ENCODE data around the gene SEMA5B.

SEMA5B gene

GRCh38 chr3:122920986-122921385 is 106.6 kb downstream of the SEMA5B start:
- FAIRE-seq: no peak

DNA sequence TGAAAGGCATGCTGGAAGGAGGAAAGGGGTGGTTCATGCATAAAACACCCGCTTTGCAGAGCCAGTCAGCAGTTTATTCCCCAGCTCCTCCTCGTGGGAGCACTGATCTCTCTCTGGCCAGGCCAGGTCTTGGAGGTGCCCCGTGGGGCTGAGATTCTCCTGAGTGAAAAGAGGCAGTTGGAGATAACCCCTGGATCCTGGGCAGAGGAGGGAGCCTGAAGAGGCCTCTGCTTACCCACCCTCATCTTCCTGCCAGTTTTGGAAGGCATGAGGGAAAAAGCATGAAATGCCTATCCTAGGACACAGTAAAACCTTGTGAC is 108.3 kb downstream of the SEMA5B start:
- no peak for FAIRE-seq

DNA sequence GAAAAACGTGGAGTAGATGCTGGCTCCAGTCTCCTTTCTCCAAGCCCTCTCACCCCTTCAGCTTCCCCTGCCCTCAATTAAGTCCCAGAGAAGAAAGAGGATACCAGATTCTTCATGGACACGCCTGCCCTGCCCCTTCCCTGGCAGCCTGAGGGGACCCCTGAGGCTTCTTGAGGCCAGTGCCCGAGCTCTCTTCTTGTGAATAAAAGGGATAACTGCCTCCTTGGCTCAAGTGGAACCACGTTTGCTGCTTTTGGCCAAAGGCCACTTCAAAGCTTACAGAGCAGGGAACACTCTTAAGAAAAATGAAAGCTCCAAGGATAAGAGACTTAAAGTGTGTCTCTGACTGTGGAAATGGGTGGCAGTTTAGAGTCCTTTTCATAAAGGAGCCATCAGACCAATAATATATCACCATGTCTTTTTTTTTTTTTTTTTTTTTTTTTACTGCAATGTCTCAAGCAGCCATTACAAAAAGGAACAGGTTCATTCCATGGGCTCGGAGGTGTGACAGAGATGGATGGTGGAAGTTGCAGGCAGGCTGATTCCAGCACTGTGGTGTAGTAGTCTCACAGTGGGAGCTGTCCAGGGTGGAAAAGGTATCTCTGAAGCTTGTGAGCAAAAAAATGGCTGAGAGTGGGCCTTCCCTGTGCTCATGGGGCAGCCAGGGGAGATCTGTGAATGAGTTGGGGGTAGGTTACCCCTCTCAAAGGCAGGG is 108.8 kb downstream of the SEMA5B start:
- FAIRE-seq: no peak

- no peak for FAIRE-seq
These were observed 110.2 kb downstream of the SEMA5B start for GRCh38 chr3:122917412-122917811.

DNA sequence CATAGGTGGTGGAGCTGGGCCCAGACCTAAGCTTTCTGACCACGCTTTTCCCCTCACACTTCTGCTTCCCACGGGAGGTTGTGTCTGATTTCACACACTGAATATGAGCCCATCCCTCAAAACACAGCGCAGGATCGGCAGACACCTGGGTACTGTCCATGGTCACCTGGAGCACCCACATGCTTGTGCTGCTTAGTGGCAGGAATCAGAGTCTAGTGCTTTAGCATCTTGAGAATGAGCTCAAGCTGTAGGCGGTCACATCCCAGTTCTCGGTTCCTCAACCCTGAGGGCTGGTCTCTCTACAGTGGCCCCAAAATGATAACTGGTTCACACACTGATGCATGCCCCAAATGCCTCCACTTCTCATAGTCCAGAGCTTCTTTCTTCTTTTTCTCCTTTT is 111.0 kb downstream of the SEMA5B start:
- no peak for FAIRE-seq

- no peak for FAIRE-seq
These were observed 111.5 kb downstream of the SEMA5B start for GRCh38 chr3:122916084-122916483.

GRCh38 chr3:122915300-122916055 is 112.1 kb downstream of the SEMA5B start:
- FAIRE-seq: no peak

DNA sequence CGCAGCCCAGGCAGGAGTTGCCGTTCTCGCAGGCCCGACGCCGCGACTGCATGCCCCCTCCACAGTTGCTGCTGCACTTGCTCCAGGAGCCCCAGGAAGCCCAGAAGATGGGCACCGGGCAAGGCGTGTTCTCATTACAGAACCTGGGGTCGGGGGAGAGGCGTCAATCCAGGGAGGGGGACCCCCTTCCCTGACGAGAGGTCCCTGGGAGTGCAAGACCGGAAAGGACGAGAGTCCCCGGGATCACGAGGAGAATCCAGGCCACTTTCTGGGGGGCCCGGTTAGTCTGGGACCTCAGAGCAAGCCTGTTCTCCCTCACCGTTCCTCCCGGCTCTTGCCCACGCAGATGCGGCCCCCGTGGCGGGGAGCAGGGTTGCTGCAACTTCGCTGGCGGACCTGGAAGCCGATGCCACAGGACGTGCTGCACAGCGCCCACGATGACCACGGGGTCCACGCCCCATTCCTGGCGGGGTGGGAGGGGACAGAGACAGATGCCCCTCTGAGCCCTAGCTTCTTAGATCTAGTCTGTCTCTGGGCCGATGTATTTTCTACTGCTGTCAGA is 113.9 kb downstream of the SEMA5B start:
- no peak for FAIRE-seq

DNA sequence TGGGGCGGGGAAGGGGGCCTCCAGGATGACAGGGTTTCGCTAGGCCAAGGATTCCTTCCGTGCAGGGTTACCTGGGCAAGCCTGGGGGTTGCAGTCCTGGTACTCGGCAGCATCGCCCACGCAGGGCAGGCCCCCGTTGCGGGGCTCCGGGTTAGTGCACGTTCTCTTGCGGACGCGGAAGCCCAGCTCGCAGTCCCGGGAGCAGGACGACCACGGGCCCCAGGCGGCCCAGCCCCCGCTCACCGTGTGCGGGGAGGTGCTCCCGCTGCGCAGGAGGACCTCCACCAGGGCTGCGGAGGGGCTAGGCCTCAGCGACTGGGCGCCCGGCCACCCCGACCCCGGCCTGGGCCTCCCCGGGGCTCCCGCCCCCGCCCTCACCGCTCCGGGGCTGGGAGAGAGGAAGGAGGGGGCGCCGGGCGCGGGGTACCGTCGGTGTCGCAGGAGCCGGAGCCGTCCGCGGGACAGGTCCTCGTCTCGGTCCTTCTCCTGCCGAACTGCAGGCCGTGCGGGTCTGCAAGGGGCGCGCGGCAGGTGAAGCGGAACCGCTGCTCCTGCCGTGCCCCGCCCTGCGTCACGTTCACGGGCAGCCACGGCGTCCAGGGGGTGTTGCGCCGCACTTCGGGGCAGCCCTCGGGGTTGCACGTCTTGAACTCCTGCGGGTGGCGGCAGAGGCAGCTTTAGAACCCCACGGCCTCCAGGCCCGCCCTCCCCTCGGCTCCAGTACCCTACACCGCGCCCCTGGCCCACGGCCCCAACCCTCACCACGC is 114.6 kb downstream of the SEMA5B start:
- no peak for FAIRE-seq

GRCh38 chr3:122911901-122912300 is 115.7 kb downstream of the SEMA5B start:
- FAIRE-seq: no peak

GRCh38 chr3:122908251-122908650 is 119.3 kb downstream of the SEMA5B start:
- FAIRE-seq: no peak

DNA sequence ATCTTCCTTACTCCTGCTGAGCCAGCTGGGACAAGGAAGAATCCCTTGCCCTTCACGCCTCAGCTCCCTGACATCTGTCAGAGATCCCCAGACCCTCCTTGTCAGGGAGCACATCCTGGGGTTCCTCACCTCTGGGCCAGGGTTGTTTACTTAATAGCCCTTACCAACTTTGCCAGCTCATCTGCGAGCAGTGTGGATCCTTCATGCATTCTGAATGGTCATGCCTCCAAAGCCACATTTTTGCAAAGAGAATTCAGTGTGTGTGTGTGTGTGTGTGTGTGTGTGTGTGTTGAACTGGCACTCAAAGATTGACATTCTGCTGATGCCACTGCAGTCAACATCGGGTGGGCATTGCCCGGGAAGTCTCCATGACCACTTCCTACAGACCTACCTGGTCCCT is 120.1 kb downstream of the SEMA5B start:
- FAIRE-seq: no peak

DNA sequence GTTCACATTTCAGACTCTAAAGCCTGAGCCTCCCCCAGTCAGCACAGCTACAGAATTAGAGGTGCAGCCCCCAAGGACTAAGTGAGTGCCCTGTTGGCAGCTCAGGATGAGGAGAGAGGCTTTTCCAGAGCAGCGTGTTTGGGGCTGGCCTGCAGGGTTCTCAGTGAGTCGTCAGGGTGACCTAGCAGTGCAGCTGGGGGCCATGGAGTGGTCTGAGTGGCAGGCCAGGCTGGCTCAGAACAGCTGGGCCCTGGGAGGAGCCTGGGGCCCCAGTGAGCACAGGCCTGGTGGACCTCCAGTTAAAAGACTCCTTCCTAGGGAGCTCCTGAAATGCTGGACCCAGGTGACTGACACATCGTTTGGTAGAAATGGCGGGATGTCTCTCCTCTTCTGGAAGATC is 124.4 kb downstream of the SEMA5B start:
- FAIRE-seq: no peak

GRCh38 chr3:122902326-122902725 is 125.2 kb downstream of the SEMA5B start:
- FAIRE-seq: no peak

- no peak for FAIRE-seq
These were observed 129.3 kb downstream of the SEMA5B start for GRCh38 chr3:122898298-122898697.

- no peak for FAIRE-seq
These were observed 133.6 kb downstream of the SEMA5B start for GRCh38 chr3:122893754-122894668.

DNA sequence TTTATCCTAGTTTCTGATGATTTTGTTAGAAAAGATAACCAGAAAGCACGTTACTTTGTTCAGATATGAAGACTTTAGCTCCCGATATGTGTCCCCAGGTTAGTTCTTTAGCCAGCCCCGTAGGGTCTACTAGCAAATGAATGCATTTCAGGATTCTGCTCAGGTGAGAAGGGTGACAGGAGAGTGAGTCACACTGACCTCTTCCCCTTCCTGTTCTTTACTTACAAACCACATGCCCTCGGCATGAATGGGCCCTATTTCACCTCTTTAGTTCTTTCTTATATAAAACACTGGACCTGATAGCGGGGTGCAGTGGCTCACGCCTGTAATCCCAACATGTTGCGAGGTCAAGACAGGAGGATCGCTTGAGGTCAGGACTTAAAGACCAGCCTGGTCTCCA is 134.3 kb downstream of the SEMA5B start:
- no peak for FAIRE-seq

GRCh38 chr3:122892118-122892960 is 135.2 kb downstream of the SEMA5B start:
- FAIRE-seq: no peak

- no peak for FAIRE-seq
These were observed 136.8 kb downstream of the SEMA5B start for GRCh38 chr3:122890720-122891220.

DNA sequence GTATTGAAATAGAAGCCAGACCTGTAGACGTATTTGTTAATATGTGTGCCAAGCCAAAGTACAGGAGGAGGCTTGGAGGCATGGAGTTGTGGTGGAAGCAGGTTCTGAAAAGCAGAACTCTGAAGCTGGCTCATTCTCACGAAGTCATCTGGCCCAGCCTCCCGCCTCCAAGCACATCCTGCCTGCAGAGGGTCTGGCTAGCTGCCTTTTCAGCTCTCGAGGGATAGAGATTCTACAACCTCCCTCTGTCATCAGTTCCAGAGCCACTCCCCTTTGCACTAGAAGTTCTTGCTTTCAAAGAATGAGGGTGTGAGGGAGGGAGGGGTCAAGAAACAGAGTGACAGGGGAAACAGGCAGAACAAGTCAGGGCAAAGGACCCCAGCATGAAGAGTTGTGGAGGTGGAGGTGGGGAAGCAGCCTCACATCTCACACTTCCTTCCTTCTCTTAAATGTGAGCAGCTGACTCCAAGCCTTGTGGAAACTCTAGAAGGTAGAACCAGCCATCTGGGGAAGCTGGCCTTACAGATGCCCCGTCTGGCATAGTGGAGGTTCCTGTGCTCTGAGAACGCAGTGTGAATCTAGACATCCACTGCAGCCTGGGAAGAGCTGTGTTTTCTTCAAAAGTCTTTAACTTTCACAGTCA is 137.4 kb downstream of the SEMA5B start:
- FAIRE-seq: no peak

GRCh38 chr3:122886946-122887345 is 140.6 kb downstream of the SEMA5B start:
- no peak for FAIRE-seq
